Activated T-helper 2 cell treated with anti-CD3 and anti-CD28 coated beads, Interferon-gamma antibody, Interleukin-2, Interleukin-4, amounts not matched to agents 10 μg/mL and 5 μg/mL and 100 μg/mL, durations not matched to agents 14 hours and 24 hours and 36 hours (primary cell): ENCODE measurements around the gene SPRY1. TPM values are rescaled to one million over a fixed set of nuclear protein-coding genes. Genes with fewer than 3 reads are reported as not detected.

Experiments used
- DNase-seq: peaks from one replicate; pipeline ENCODE4 v3.0.0; 2021; ENCODE audit warnings: low spot score
- H3K27ac Mint-ChIP-seq: one replicate; pipeline ENCODE4 v1.8.0; 2021; ENCODE audit warnings: mixed read lengths
- H3K27me3 Mint-ChIP-seq: one replicate; pipeline ENCODE4 v1.8.0; 2021; ENCODE audit warnings: low read depth, mixed read lengths
- H3K36me3 Mint-ChIP-seq: one replicate; pipeline ENCODE4 v1.8.0; 2021; ENCODE audit warnings: low read depth, mixed read lengths
- H3K4me1 Mint-ChIP-seq: one replicate; pipeline ENCODE4 v1.8.0; 2021; ENCODE audit warnings: low read depth, mixed read lengths
- H3K4me3 Mint-ChIP-seq: one replicate; pipeline ENCODE4 v1.8.0; 2021; ENCODE audit warnings: low read depth, mild to moderate bottlenecking, moderate library complexity, mixed read lengths
- H3K9me3 Mint-ChIP-seq: one replicate; pipeline ENCODE4 v1.8.0; 2021; ENCODE audit warnings: mixed read lengths
- intact Hi-C: fragments of 100-400 bp; cut with micrococcal nuclease; formaldehyde crosslinking; loops from one replicate; pipeline ENCODE4 v1.15.1; 2023
- total RNA-seq: library from RNA; stranded (reverse); gene quantifications from 2 replicates; pipeline ENCODE4 v1.2.3, GENCODE V29; 2022

The SPRY1 gene
- total RNA-seq, 1 donor from 2014 or later: 59.1 TPM

- intact Hi-C loops: loop anchor here (1.0 to 2.0 kb wide), 5 partner anchors 23 to 229 kb away; no protein-coding TSS in a partner anchor
- no peaks in the 10 kb centered on the region for H3K9me3 Mint-ChIP-seq
- no peaks in the 10 kb centered on the region for H3K27me3 Mint-ChIP-seq
- H3K36me3 Mint-ChIP-seq: no peaks in the 10 kb centered on the region
- no peak for DNase-seq
- H3K4me1 Mint-ChIP-seq: peaks cover 26% of the 10 kb centered on the region
- peak overlapping the region; percentile 78 for H3K27ac Mint-ChIP-seq
- H3K4me3 Mint-ChIP-seq: peak overlapping the region; percentile 35
Measured at GRCh38 chr4:123443401-123444289, 47.0 kb downstream of the SPRY1 start.

DNA sequence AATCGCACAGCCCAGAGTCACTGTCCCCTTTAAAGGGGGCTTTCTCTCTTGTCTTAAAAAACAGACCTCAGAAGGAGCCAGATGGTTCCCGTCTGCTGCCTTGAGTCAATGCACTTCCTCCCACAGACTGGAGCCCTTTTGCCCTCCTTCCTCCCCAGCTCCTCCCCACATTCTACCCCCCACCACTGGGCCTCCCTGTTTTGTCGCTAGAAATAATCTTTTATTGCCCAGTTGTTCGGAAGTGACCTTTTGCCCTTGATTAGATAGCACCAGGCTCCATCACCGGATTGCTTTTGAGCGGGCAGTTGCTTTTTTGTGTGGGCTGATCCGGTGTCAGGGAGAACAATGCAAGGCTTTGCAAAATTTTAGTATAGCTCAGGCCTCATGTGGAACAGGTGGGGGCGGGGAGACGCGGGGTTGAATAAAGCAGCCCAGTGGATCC, 47.7 kb downstream of the SPRY1 start:
- H3K36me3 Mint-ChIP-seq: no peaks in the 10 kb centered on the region
- peak overlapping the region; percentile 78 for H3K27ac Mint-ChIP-seq
- peak; percentile 28 for DNase-seq
- H3K9me3 Mint-ChIP-seq: no peaks in the 10 kb centered on the region
- H3K4me3 Mint-ChIP-seq: peak overlapping the region; percentile 35
- intact Hi-C loops: loop anchor here (1.0 to 2.0 kb wide), 3 partner anchors 32 to 45 kb away; no protein-coding TSS in a partner anchor
- no peaks in the 10 kb centered on the region for H3K27me3 Mint-ChIP-seq
- H3K4me1 Mint-ChIP-seq: peaks cover 30% of the 10 kb centered on the region

DNA sequence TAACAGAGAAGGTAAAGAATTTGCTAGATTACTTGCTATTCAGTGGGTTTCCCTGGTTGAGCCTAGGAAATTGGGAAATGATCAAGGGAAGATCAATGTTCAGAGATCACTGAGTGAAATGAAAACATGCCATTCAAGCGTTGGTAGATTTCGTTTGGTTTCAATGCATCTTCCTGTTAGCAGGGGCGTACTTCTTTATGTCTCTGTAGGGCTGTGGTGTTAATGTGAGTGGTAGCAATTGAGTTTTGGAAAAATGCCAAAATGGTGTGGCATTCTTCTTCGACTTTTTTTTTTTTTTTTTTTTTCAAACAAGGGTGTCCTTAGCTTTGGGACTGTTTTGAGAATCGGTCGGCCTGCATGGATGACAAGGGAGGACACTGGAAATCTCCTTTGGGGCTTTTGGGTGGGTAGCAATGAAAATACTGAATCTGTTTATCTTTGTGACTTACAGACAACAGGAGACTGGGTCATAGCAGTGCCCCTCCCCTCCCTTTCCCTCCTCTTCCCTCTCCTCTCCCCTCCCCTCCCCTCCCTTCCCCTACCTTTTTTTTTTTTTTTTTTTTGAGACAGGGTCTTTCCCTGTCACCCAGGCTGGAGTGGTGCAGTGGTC, 50.4 kb downstream of the SPRY1 start:
- no peak for DNase-seq
- Mint-ChIP-seq H3K4me3 (no peak overlapping the region), H3K9me3 (no peaks in the 10 kb centered on the region), H3K27ac (no peak overlapping the region), H3K4me1 (peaks cover 40% of the 10 kb centered on the region), H3K27me3 (no peaks in the 10 kb centered on the region), H3K36me3 (no peaks in the 10 kb centered on the region)
- intact Hi-C loops: no loop called here

GRCh38 chr4:123449362-123449761, 52.8 kb downstream of the SPRY1 start:
- Mint-ChIP-seq H3K36me3 (no peaks in the 10 kb centered on the region), H3K4me1 (peaks cover 29% of the 10 kb centered on the region), H3K4me3 (no peak overlapping the region), H3K27me3 (no peaks in the 10 kb centered on the region), H3K27ac (peak overlapping the region; percentile 34), H3K9me3 (no peaks in the 10 kb centered on the region)
- intact Hi-C loops: no loop called here
- DNase-seq: no peak

GRCh38 chr4:123449780-123450179, 53.2 kb downstream of the SPRY1 start:
- peak overlapping the region; percentile 47 for H3K4me3 Mint-ChIP-seq
- H3K27ac Mint-ChIP-seq: peak overlapping the region; percentile 64
- intact Hi-C loops: no loop called here

GRCh38 chr4:123450393-123450792, 53.8 kb downstream of the SPRY1 start:
- peaks cover 28% of the 10 kb centered on the region for H3K4me1 Mint-ChIP-seq
- H3K36me3 Mint-ChIP-seq: no peaks in the 10 kb centered on the region
- H3K27me3 Mint-ChIP-seq: no peaks in the 10 kb centered on the region
- H3K4me3 Mint-ChIP-seq: no peak overlapping the region
- intact Hi-C loops: no loop called here
- no peak overlapping the region for H3K27ac Mint-ChIP-seq
- no peak for DNase-seq
- no peaks in the 10 kb centered on the region for H3K9me3 Mint-ChIP-seq

More at GRCh38 chr4:123449780-123450179, 53.2 kb downstream of the SPRY1 start:
- no peaks in the 10 kb centered on the region for H3K27me3 Mint-ChIP-seq
- H3K36me3 Mint-ChIP-seq: no peaks in the 10 kb centered on the region
- H3K9me3 Mint-ChIP-seq: no peaks in the 10 kb centered on the region
- no peak for DNase-seq
- H3K4me1 Mint-ChIP-seq: peaks cover 26% of the 10 kb centered on the region

DNA sequence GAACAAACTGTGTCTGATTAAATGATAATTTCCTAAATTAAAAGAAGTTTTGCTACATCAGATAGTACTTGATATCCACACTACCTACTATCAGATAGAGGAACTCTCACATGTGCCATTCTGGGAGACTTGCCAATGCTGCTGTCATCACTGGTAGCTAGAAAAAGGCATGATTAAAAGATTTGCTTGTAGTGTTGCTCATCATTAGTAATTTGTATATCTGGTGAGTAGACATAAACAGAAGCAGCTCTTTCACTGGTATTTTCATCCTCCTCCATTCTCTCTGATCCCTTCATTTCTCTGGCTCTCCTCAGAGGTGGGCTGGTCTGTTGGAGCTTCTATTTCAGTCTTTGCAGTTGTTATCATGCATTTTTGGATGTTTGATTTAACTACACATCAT, 56.0 kb downstream of the SPRY1 start:
- Mint-ChIP-seq H3K27ac (no peak overlapping the region), H3K4me3 (no peak overlapping the region), H3K4me1 (peaks cover 24% of the 10 kb centered on the region), H3K9me3 (peaks cover 3% of the 10 kb centered on the region), H3K27me3 (no peaks in the 10 kb centered on the region), H3K36me3 (no peaks in the 10 kb centered on the region)
- DNase-seq: no peak
- intact Hi-C loops: loop anchor here (2.0 kb wide), 1 partner anchor 36 kb away; no protein-coding TSS in a partner anchor

DNA sequence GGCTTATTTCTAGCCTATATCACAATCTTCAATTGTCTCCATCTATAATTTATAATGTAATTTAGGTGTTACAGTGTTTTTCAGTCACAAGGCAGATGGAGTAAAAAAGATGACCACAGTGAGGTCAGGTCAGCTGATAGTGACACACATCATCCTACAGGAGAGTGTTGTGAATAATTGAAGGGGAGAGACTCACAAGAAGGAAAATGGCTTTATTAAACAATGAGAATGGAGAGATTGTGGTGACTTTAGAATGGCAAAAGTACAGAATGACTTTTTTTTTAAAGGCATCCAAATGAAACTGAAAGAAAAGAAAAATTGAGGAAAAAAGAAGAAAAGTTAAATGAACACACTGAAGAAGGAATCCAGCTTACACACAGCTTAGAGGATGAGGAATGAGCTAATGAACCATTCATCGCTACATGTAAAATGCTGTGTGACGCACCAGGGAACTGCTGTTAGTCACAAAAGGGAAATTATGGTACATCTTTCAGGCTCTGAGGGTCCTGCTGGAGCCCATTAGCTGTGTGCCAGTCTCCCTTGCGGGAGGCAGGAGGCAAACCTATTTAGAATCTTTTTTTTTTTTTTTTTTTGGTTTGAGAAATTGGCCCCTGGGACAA, 56.6 kb downstream of the SPRY1 start:
- Mint-ChIP-seq H3K27ac (no peak overlapping the region), H3K4me1 (peaks cover 24% of the 10 kb centered on the region), H3K9me3 (peaks cover 3% of the 10 kb centered on the region)

More for the DNA sequence above, 56.6 kb downstream of the SPRY1 start:
- intact Hi-C loops: loop anchor here (2.0 kb wide), 1 partner anchor 36 kb away; no protein-coding TSS in a partner anchor
- Mint-ChIP-seq H3K4me3 (no peak overlapping the region), H3K36me3 (no peaks in the 10 kb centered on the region), H3K27me3 (no peaks in the 10 kb centered on the region)
- no peak for DNase-seq
